ENCODE measurements around the gene CSNK1A1. TPM values are rescaled to one million over a fixed set of nuclear protein-coding genes. Genes with fewer than 3 reads are reported as not detected.

CSNK1A1 gene
- total and polyA plus RNA-seq, 3 donors from 2014 or later: 129 to 192 (median 148) TPM

DNA sequence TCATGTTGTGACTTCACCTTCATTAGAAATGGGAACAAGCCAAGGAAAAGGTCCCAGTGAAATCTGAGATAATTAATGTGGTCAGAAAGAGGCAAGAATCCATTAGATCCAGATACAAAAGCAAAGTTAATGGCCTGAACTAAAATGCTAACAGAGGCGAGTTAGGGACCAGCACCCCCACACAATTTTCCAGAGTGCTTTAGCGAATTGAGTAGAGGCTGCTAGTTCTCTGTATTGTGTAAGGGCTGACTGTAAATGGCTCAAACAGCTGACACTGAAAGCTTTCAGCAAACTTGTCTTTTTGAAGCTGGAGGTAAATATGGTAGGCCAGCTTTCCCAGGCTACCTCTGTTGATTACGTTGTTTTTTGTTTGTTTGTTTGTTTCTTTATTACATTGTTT is 75.5 kb downstream of the CSNK1A1 start:
- H3K4me3 ChIP-seq: no peak overlapping the region
- no peak overlapping the region for H3K27ac ChIP-seq
- 84 to 90% methylated on average over 3 of the region's 3 CpGs for WGBS, 2 donors
- peaks cover 9% of the 10 kb centered on the region for H3K4me1 ChIP-seq
- no peaks in the 10 kb centered on the region for H3K36me3 ChIP-seq (ENCODE audit: low read depth, missing control alignments)
- intact Hi-C loops (cut with DNase I; ENCODE audit: low total_unique reads): no loop called here
- DNase-seq: no peak
- TF ChIP-seq POLR2A (IDR thresholded peaks at IDR 0.05) (no peak), CTCF (IDR thresholded peaks at IDR 0.05) (no peak)
- no peaks in the 10 kb centered on the region for H3K9me3 ChIP-seq
- no peaks in the 10 kb centered on the region for H3K27me3 ChIP-seq

DNA sequence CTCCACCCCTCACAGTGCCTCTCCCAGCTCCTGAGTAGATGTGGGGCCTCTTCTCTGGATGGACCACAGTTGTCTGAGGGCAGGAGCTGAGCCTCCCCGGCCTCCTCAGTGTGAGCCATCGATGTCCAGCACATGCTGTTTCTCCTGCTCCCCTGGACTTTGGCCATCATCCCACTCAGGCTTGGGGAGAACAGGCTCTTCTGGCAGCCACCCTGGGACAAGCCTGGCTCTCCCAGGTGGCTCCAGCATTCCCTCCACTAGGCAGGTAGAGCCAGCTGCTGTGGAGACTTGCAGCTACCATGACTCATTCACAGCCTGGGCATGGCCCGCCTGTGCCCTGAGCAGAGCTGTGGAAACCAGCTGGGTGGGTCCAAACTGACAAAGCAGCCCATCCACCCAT is 77.0 kb downstream of the CSNK1A1 start:
- H3K36me3 ChIP-seq (ENCODE audit: low read depth, missing control alignments): no peaks in the 10 kb centered on the region
- TF ChIP-seq POLR2A (IDR thresholded peaks at IDR 0.05) (no peak), CTCF (IDR thresholded peaks at IDR 0.05) (no peak)
- no peak overlapping the region for H3K27ac ChIP-seq
- peaks cover 9% of the 10 kb centered on the region for H3K4me1 ChIP-seq
- H3K27me3 ChIP-seq: no peaks in the 10 kb centered on the region
- 40 to 62% methylated on average over 1 to 3 of the region's 3 CpGs for WGBS, 2 donors
- no peaks in the 10 kb centered on the region for H3K9me3 ChIP-seq
- no peak for DNase-seq
- H3K4me3 ChIP-seq: no peak overlapping the region
- intact Hi-C loops (cut with DNase I; ENCODE audit: low total_unique reads): no loop called here

GRCh38 chr5:149473441-149473840 is 77.8 kb downstream of the CSNK1A1 start:
- no peaks in the 10 kb centered on the region for H3K27me3 ChIP-seq
- 97% methylated on average over 7 of the region's 7 CpGs for WGBS, 2 donors
- peaks cover 9% of the 10 kb centered on the region for H3K4me1 ChIP-seq
- no peak for TF ChIP-seq POLR2A (IDR thresholded peaks at IDR 0.05)
- TF ChIP-seq CTCF (IDR thresholded peaks at IDR 0.05): no peak
- intact Hi-C loops (cut with DNase I; ENCODE audit: low total_unique reads): no loop called here
- H3K27ac ChIP-seq: no peak overlapping the region
- H3K9me3 ChIP-seq: no peaks in the 10 kb centered on the region
- no peak for DNase-seq
- H3K36me3 ChIP-seq (ENCODE audit: low read depth, missing control alignments): no peaks in the 10 kb centered on the region
- no peak overlapping the region for H3K4me3 ChIP-seq

DNA sequence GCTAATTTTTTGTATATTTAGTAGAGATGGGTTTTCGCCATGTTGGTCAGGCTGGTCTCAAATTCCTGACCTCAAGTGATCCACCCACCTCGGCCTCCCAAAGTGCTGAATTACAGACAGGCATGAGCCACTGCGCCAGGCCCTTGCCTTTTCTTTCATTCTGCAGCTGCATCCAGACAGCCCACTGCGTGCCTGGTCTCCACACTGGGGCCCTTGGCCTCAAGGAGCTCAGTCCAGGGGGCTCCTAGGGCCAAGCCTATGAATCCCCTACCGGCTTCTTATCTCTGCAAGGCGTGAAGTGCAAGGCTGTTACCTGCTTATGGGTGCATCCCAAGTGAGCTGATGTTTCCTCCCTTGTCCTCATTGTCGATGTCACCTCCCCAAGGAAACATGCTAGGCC is 78.8 kb downstream of the CSNK1A1 start:
- H3K36me3 ChIP-seq (ENCODE audit: low read depth, missing control alignments): no peaks in the 10 kb centered on the region
- no peak for TF ChIP-seq POLR2A (IDR thresholded peaks at IDR 0.05)
- no peak for TF ChIP-seq CTCF (IDR thresholded peaks at IDR 0.05)
- no peaks in the 10 kb centered on the region for H3K9me3 ChIP-seq
- H3K27me3 ChIP-seq: no peaks in the 10 kb centered on the region
- no peak for DNase-seq
- peaks cover 9% of the 10 kb centered on the region for H3K4me1 ChIP-seq
- no peak overlapping the region for H3K4me3 ChIP-seq
- H3K27ac ChIP-seq: no peak overlapping the region
- WGBS, 2 donors: 83 to 95% methylated on average over 4 to 7 of the region's 7 CpGs
- intact Hi-C loops (cut with DNase I; ENCODE audit: low total_unique reads): no loop called here

DNA sequence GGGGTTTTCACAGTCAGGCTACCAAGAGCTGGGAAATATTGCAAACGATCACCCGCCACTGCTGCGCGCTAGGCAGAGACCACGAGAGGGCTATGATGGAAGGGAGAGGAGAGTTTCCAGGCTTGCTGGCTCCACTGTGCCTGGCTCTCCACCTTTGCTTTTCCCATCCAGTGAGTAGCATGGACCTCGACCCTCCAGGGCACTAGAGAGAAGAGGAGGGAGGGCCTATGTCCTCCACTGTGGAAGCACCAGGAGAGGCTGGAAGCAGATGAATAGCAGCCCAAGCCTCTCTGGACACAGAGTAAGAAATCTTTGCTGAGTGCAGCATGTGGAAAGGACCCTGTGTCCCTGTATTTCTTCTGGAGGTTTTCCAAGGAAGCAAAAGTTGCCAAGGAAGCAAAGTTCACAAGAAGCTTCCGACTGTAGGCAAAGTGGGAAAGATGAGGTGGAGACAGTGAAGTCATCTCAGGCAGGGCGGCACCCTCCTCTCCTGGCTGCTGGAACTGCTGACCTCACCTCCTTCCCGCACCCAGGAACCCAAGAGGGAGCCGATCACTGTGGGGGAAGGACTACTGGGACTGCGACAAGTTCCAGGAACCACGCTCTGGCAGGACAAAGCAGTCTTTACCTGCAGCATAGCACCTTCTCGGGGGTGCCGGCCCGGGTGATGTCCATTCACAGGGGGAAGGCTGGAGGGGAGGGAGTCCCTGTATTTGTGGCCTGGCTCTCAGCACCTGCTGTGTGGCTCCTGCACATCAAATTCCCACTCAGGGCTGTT is 79.6 kb downstream of the CSNK1A1 start:
- DNase-seq: no peak
- WGBS, 2 donors: 55 to 65% methylated on average over 14 to 15 of the region's 15 CpGs

More for the DNA sequence above, 79.6 kb downstream of the CSNK1A1 start:
- Histone ChIP-seq H3K27me3 (no peaks in the 10 kb centered on the region), H3K4me1 (peaks cover 9% of the 10 kb centered on the region), H3K27ac (peak overlapping the region in 1 of 2 donors; percentile 56), H3K36me3 (ENCODE audit: low read depth, missing control alignments) (no peaks in the 10 kb centered on the region), H3K4me3 (no peak overlapping the region), H3K9me3 (no peaks in the 10 kb centered on the region)
- intact Hi-C loops (cut with DNase I; ENCODE audit: low total_unique reads): no loop called here
- no peak for TF ChIP-seq CTCF (IDR thresholded peaks at IDR 0.05)
- no peak for TF ChIP-seq POLR2A (IDR thresholded peaks at IDR 0.05)
